ENCODE data around the gene UBA7. TPM values are rescaled to one million over a fixed set of nuclear protein-coding genes. Genes with fewer than 3 reads are reported as not detected.

Gene UBA7
- total RNA-seq, 1 experiment from 2014 or later: 3.8 TPM

DNA sequence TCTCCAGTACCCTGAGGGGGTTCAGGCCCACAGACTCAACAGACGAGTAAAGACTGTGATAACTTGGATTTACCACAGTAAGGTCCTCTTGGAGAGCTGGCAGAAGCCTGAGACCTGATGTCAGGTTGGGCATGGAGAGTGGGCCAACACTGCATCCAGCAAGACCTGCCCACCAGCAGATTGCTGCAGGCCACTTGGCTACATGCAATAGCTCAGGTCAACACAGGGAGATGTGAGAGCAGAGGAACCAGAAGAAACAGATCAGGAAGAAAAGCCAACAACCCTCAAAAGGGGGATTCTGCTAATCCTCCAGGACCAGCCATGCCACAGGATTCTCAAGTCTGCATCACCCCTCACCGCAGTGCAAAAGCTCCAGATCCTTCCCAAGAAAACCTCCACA is 25.7 kb downstream of the UBA7 start:
- H3K36me3 Mint-ChIP-seq (ENCODE audit: insufficient read depth, unreplicated experiment): peaks cover 7% of the 10 kb centered on the region
- DNase-seq (ENCODE audit: unreplicated experiment): no peak
- CTCF ChIA-PET: interaction anchor here (1.3 to 3.2 kb wide), 4 partner anchors 14 to 113 kb away, joined by 3 to 15 read pairs (median 7); no protein-coding TSS in a partner anchor
- POLR2A ChIA-PET: interaction anchor here (0.8 to 3.5 kb wide), 5 partner anchors 12 to 76 kb away, joined by 3 to 33 read pairs (median 5); partner anchors contain the start of genes AMIGO3, CDHR4 and INKA1
- H3K27me3 Mint-ChIP-seq (ENCODE audit: insufficient read depth, unreplicated experiment): no peaks in the 10 kb centered on the region
- no peaks in the 10 kb centered on the region for H3K9me3 Mint-ChIP-seq (ENCODE audit: unreplicated experiment)
- H3K27ac Mint-ChIP-seq (ENCODE audit: low read depth, unreplicated experiment): no peak overlapping the region
- TF ChIP-seq, protein P1, sequence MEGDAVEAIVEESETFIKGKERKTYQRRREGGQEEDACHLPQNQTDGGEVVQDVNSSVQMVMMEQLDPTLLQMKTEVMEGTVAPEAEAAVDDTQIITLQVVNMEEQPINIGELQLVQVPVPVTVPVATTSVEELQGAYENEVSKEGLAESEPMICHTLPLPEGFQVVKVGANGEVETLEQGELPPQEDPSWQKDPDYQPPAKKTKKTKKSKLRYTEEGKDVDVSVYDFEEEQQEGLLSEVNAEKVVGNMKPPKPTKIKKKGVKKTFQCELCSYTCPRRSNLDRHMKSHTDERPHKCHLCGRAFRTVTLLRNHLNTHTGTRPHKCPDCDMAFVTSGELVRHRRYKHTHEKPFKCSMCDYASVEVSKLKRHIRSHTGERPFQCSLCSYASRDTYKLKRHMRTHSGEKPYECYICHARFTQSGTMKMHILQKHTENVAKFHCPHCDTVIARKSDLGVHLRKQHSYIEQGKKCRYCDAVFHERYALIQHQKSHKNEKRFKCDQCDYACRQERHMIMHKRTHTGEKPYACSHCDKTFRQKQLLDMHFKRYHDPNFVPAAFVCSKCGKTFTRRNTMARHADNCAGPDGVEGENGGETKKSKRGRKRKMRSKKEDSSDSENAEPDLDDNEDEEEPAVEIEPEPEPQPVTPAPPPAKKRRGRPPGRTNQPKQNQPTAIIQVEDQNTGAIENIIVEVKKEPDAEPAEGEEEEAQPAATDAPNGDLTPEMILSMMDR (IDR thresholded peaks at IDR 0.05; ENCODE audit: unreplicated experiment): no peak
- intact Hi-C loops (cut with micrococcal nuclease): no loop called here
- BruUV-seq (replicated peaks): no TSS peak
- H3K4me1 Mint-ChIP-seq (ENCODE audit: insufficient read depth, unreplicated experiment): no peaks in the 10 kb centered on the region
- H3K4me3 Mint-ChIP-seq (ENCODE audit: unreplicated experiment): no peak overlapping the region

DNA sequence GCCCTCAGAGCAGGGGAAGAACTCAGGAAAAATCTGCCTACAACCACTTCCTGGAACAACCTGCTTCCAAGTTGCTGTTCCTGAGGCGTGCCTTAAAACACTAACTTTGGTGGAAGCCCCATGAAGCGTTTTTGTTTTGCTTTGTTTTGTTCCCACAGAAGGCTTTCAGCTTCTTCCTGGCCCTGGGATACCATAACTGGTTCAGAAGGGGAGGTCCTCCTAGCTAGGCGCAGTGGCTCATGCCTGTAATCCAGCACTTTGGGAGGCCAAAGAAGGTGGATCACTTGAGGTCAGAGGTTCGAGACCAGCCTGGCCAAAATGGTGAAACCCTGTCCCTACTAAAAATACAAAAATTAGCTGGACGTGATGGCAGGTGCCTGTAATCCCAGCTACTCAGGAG is 26.2 kb downstream of the UBA7 start:
- Mint-ChIP-seq H3K27me3 (ENCODE audit: insufficient read depth, unreplicated experiment) (no peaks in the 10 kb centered on the region), H3K4me1 (ENCODE audit: insufficient read depth, unreplicated experiment) (no peaks in the 10 kb centered on the region), H3K9me3 (ENCODE audit: unreplicated experiment) (no peaks in the 10 kb centered on the region), H3K27ac (ENCODE audit: low read depth, unreplicated experiment) (peak overlapping the region; percentile 97), H3K36me3 (ENCODE audit: insufficient read depth, unreplicated experiment) (peaks cover 11% of the 10 kb centered on the region), H3K4me3 (ENCODE audit: unreplicated experiment) (peak overlapping the region; percentile 84)
- ChIA-PET POLR2A (interaction anchor here (0.8 to 3.5 kb wide), 11 partner anchors 13 to 302 kb away, joined by 3 to 33 read pairs (median 5); partner anchors contain the start of genes AMIGO3, CDHR4, GMPPB and INKA1), CTCF (interaction anchor here (0.8 to 3.2 kb wide), 7 partner anchors 9 to 138 kb away, joined by 3 to 15 read pairs (median 3); partner anchors contain the start of gene CDHR4)
- no TSS peak for BruUV-seq (replicated peaks)
- intact Hi-C loops (cut with micrococcal nuclease): loop anchor here (2.0 kb wide), 1 partner anchor 15 kb away; the partner anchor contains the start of gene INKA1
- no peak for DNase-seq (ENCODE audit: unreplicated experiment)
- TF ChIP-seq, protein P1 (IDR thresholded peaks at IDR 0.05; ENCODE audit: unreplicated experiment): no peak

DNA sequence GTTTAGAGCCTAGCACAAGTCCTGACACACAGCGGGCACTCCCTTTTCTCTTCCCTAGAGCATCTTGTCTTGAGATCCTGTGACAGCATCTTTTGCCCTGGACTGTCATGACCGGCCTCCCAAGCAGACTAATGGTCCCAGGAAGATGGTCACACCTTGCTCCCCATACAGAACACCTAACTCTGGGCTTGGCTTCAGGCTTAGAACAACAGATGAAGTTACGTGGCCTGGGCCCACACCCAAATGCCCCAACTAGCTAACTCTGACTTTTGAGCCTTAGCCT is 26.6 kb downstream of the UBA7 start:
- POLR2A ChIA-PET: interaction anchor here (0.9 to 3.5 kb wide), 10 partner anchors 12 to 302 kb away, joined by 3 to 33 read pairs (median 6); partner anchors contain the start of genes AMIGO3, CDHR4, GMPPB and INKA1
- no peaks in the 10 kb centered on the region for H3K27me3 Mint-ChIP-seq (ENCODE audit: insufficient read depth, unreplicated experiment)
- no peak for DNase-seq (ENCODE audit: unreplicated experiment)
- H3K4me3 Mint-ChIP-seq (ENCODE audit: unreplicated experiment): peak overlapping the region; percentile 84
- no peaks in the 10 kb centered on the region for H3K4me1 Mint-ChIP-seq (ENCODE audit: insufficient read depth, unreplicated experiment)
- intact Hi-C loops (cut with micrococcal nuclease): loop anchor here (2.0 kb wide), 1 partner anchor 16 kb away; the partner anchor contains the start of gene INKA1
- TF ChIP-seq, protein P1 (IDR thresholded peaks at IDR 0.05; ENCODE audit: unreplicated experiment): no peak
- CTCF ChIA-PET: interaction anchor here (0.8 to 3.2 kb wide), 6 partner anchors 9 to 138 kb away, joined by 3 to 15 read pairs (median 4); partner anchors contain the start of gene CDHR4
- TSS peak; percentile 95 for BruUV-seq (replicated peaks)
- no peaks in the 10 kb centered on the region for H3K9me3 Mint-ChIP-seq (ENCODE audit: unreplicated experiment)
- H3K27ac Mint-ChIP-seq (ENCODE audit: low read depth, unreplicated experiment): peak overlapping the region; percentile 97
- peaks cover 11% of the 10 kb centered on the region for H3K36me3 Mint-ChIP-seq (ENCODE audit: insufficient read depth, unreplicated experiment)

DNA sequence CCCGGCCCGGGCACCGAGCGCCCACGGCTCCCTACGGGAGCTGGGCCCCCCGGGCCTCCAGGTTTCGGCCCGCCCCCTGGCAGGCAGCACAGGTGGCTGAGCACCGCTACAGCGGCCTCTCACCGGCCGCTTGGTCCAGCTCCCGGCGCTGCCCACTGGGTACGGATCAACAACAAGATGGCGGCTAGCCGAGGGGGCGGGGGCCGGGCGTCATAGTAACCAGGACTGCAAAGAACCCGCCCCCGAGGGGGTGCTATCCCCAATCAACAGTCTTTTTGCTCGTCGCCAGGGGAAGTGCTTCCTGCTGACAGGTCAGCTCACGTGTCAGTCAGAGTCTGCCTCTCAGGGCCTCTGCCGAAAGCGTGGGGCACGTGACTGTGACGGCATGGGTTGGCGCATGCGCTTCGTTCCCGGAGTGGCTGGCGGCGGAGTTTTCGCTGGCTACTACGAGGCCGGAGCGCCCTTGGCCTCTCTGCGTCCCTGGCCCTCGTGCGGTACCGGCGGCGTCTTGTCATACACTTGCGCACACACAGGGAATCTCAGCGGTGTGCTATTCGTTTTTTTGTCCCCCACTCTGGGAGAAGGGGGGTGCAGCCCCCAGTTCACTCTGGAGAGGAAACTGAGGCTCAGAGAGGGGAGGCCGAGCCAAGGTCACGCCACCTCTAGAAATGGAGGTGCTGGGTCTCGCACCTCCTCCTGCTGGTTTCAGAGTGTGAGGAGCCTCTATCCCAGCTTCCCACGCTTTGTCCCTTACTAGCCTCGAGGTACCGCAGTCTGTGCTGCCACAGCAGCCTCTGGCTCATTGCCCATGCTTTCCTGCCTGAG is 27.2 kb downstream of the UBA7 start, which contains the start of gene IP6K1:
Gene IP6K1, minus strand, starts transcription at position 186 of the 825 bp plus-strand sequence. CDS start 38,502 bp downstream, outside the sequence.
- ChIA-PET CTCF (interaction anchor here (0.6 to 3.2 kb wide), 8 partner anchors 10 to 139 kb away, joined by 3 to 15 read pairs (median 3); partner anchors contain the start of gene CDHR4), POLR2A (interaction anchor here (0.5 to 3.5 kb wide), 22 partner anchors 11 to 303 kb away, joined by 3 to 33 read pairs (median 4); partner anchors contain the start of genes AMIGO3, CDHR4, GMPPB and INKA1)
- BruUV-seq (replicated peaks): no TSS peak
- Mint-ChIP-seq H3K36me3 (ENCODE audit: insufficient read depth, unreplicated experiment) (peaks cover 11% of the 10 kb centered on the region), H3K9me3 (ENCODE audit: unreplicated experiment) (no peaks in the 10 kb centered on the region), H3K4me1 (ENCODE audit: insufficient read depth, unreplicated experiment) (no peaks in the 10 kb centered on the region), H3K27me3 (ENCODE audit: insufficient read depth, unreplicated experiment) (no peaks in the 10 kb centered on the region), H3K4me3 (ENCODE audit: unreplicated experiment) (peak within 1 kb of the TSS; percentile 84), H3K27ac (ENCODE audit: low read depth, unreplicated experiment) (peak within 1 kb of the TSS; percentile 97)
- TF ChIP-seq, protein P1 (IDR thresholded peaks at IDR 0.05; ENCODE audit: unreplicated experiment): no peak
- DNase-seq (ENCODE audit: unreplicated experiment): peak; percentile 100
- intact Hi-C loops (cut with micrococcal nuclease): loop anchor here (2.0 kb wide), 1 partner anchor 16 kb away; the partner anchor contains the start of gene INKA1
